Lower leg skin (tissue), 4 donors: Measurements from ENCODE around the gene CACNG3. TPM values are rescaled to one million over a fixed set of nuclear protein-coding genes. Genes with fewer than 3 reads are reported as not detected.

Experiments
- DNase-seq, 2 donors: peaks; one replicate each; pipeline ENCODE4 v3.0.0-alpha.2; 2019; ENCODE audit warnings: low spot score in 2 of 2
- H3K4me3 ChIP-seq: fragments of 200-600 bp; sonication (generic); 2 replicates; pipeline ENCODE4 v1.5.1; 2017; ENCODE audit warnings: mild to moderate bottlenecking, low read depth; ENCODE audit not compliant: poor library complexity, severe bottlenecking
- CTCF ChIP-seq, 3 donors: fragments of 450-650 bp; IDR thresholded peaks; one replicate each; pipeline ENCODE4 v1.5.1; 2016; ENCODE audit warnings: antibody characterized with exemption in 3 of 3, mild to moderate bottlenecking in 3 of 3, moderate library complexity in 2 of 3
- POLR2A ChIP-seq, 2 donors: fragments of 450-650 bp; IDR thresholded peaks; one replicate each; pipeline ENCODE4 v1.6.1; 2016 to 2017; ENCODE audit warnings: antibody characterized with exemption in 2 of 2, mild to moderate bottlenecking in 1 of 2, moderate library complexity in 1 of 2
- WGBS, 2 donors: methylation state at CpG; one replicate each; pipeline ENCODE4 v1.1.5; 2018; 5-methylcytosine and 5-hydroxymethylcytosine counted together
- intact Hi-C: fragments of 100-400 bp; cut with DNase I; formaldehyde crosslinking; loops from one replicate; pipeline ENCODE4 v1.15.0; 2023; ENCODE audit warnings: low total_unique reads
- total RNA-seq, 4 donors: library from RNA; depleted of rRNA; stranded (reverse); fragments of >200 nt; gene quantifications; one replicate each; pipeline ENCODE4 v1.1.0, GENCODE V29; 2016

CACNG3 gene
- total RNA-seq, 4 donors from 2014 or later, result not detected

GRCh38 chr16:24319126-24319814 lies 63.1 kb downstream of the CACNG3 start:
- intact Hi-C loops, result no loop called here
- no peak for TF ChIP-seq CTCF (IDR thresholded peaks at IDR 0.05)
- no peak for TF ChIP-seq POLR2A (IDR thresholded peaks at IDR 0.05)
- H3K4me3 ChIP-seq, result no peak overlapping the region
- no peak for DNase-seq
- 57 to 61% methylated on average over 5 of the region's 5 CpGs for WGBS, 2 donors

- TF ChIP-seq CTCF (IDR thresholded peaks at IDR 0.05) (no peak), POLR2A (IDR thresholded peaks at IDR 0.05) (no peak)
- intact Hi-C loops, result no loop called here
- 33 to 49% methylated on average over 10 of the region's 10 CpGs for WGBS, 2 donors
- no peak for DNase-seq
- no peak overlapping the region for H3K4me3 ChIP-seq
Measured at GRCh38 chr16:24322106-24322505, 66.0 kb downstream of the CACNG3 start.

GRCh38 chr16:24324421-24324820 lies 68.3 kb downstream of the CACNG3 start:
- 68 to 71% methylated on average over 1 of the region's 1 CpG for WGBS, 2 donors
- H3K4me3 ChIP-seq, result no peak overlapping the region
- DNase-seq, result no peak
- no peak for TF ChIP-seq CTCF (IDR thresholded peaks at IDR 0.05)
- intact Hi-C loops, result no loop called here

GRCh38 chr16:24328835-24329452 lies 72.8 kb downstream of the CACNG3 start:
- WGBS, 2 donors, result 65 to 66% methylated on average over 14 of the region's 14 CpGs
- TF ChIP-seq POLR2A (IDR thresholded peaks at IDR 0.05) (no peak), CTCF (IDR thresholded peaks at IDR 0.05) (no peak)
- intact Hi-C loops, result no loop called here
- no peak for DNase-seq
- H3K4me3 ChIP-seq, result no peak overlapping the region

GRCh38 chr16:24332178-24332577 lies 76.0 kb downstream of the CACNG3 start:
- 77 to 85% methylated on average over 3 of the region's 3 CpGs for WGBS, 2 donors
- H3K4me3 ChIP-seq, result no peak overlapping the region
- TF ChIP-seq POLR2A (IDR thresholded peaks at IDR 0.05) (no peak), CTCF (IDR thresholded peaks at IDR 0.05) (no peak)
- DNase-seq, result no peak
- intact Hi-C loops, result no loop called here
